A549 (cell line): Measurements from ENCODE around the gene PALLD. TPM values are rescaled to one million over a fixed set of nuclear protein-coding genes. Genes with fewer than 3 reads are reported as not detected.

ENCODE experiments used
- ATAC-seq, 2 experiments: fragments of 200-7000 bp in 1 of 2; fragments of >200 bp in 1 of 2; cut with Nextera tagmentation in 1 of 2; cut with Tn5 transposase in 1 of 2; 3 replicates each; pipeline versions ENCODE4 v1.8.0 to v1.9.1; 2018 to 2020; ENCODE audit warnings: mild to moderate bottlenecking in 1 of 2, moderate library complexity in 1 of 2
- CTCF ChIA-PET: fragments of 300-600 bp; sonication (Branson Sonifier 250); formaldehyde crosslinking; extraction: SDS; loops from one replicate; lab custom pipeline; 2021; ENCODE audit warnings: antibody characterized with exemption, inconsistent platforms; lab: Yijun Ruan, JAX
- POLR2A ChIA-PET: fragments of 350-600 bp; formaldehyde crosslinking; extraction: SDS; loops from one replicate; lab custom pipeline; 2021; ENCODE audit warnings: antibody characterized with exemption, inconsistent platforms; lab: Yijun Ruan, JAX
- DNase-seq, 2 experiments: peaks; one replicate each; pipeline versions ENCODE4 v3.0.0 to v3.0.0-alpha.2; 2011 to 2016; ENCODE audit warnings: low read depth in 1 of 2, low spot score in 1 of 2
- FAIRE-seq: peaks from 2 replicates; lab custom pipeline; 2011; peaks lifted over from hg19 to GRCh38; lab: Jason Lieb, UNC
- H3K27ac ChIP-seq, 2 experiments: fragments of >200 bp; sonication (Bioruptor Twin); formaldehyde crosslinking; 3 replicates each; pipeline ENCODE4 v1.5.1; 2016 to 2017
- H3K4me1 ChIP-seq: fragments of >200 bp; sonication (Bioruptor Twin); formaldehyde crosslinking; 3 replicates; pipeline ENCODE4 v1.6.1; 2016
- H3K4me2 ChIP-seq: fragments of >200 bp; sonication (Bioruptor Twin); formaldehyde crosslinking; 3 replicates; pipeline ENCODE4 v1.6.1; 2016
- H3K4me3 ChIP-seq: fragments of >200 bp; sonication (Bioruptor Twin); formaldehyde crosslinking; 3 replicates; pipeline ENCODE4 v1.5.1; 2016
- H3K9me3 ChIP-seq: fragments of >200 bp; sonication (Bioruptor Twin); formaldehyde crosslinking; 3 replicates; pipeline ENCODE4 v1.6.1; 2016
- CEBPB ChIP-seq, 2 experiments: fragments of >200 bp in 1 of 2; sonication (Bioruptor Twin) in 1 of 2; formaldehyde crosslinking in 1 of 2; IDR thresholded peaks; 2 replicates each; pipeline ENCODE4 v1.6.1; 2012 to 2016
- CHD2 ChIP-seq: fragments of 150-350 bp; IDR thresholded peaks from 2 replicates; pipeline ENCODE4 v1.6.1; 2014; ENCODE audit warnings: low read length; ENCODE audit not compliant: partially characterized antibody
- CHD4 ChIP-seq: fragments of 200-600 bp; sonication (generic); IDR thresholded peaks from 2 replicates; pipeline ENCODE4 v1.6.1; 2016; ENCODE audit warnings: antibody characterized with exemption, mild to moderate bottlenecking, borderline replicate concordance
- EHMT2 ChIP-seq: fragments of 200-600 bp; sonication (generic); IDR thresholded peaks from 2 replicates; pipeline ENCODE4 v1.6.1; 2016; ENCODE audit warnings: antibody characterized with exemption, low read depth, mild to moderate bottlenecking, moderate library complexity
- EP300 ChIP-seq, 2 experiments: fragments of >200 bp; sonication (Bioruptor Twin); formaldehyde crosslinking; IDR thresholded peaks; 2 replicates in 1 of 2; 3 replicates in 1 of 2; pipeline ENCODE4 v1.6.1; 2016 to 2017
- FOXS1 ChIP-seq: fragments of 250-450 bp; sonication (Bioruptor Pico); IDR thresholded peaks from 2 replicates; pipeline ENCODE4 v1.5.0; 2020; ENCODE audit warnings: mild to moderate bottlenecking, moderate library complexity
- GATA3 ChIP-seq: IDR thresholded peaks from 2 replicates; pipeline ENCODE4 v1.6.1; 2012; ENCODE audit warnings: borderline replicate concordance
- HEYL ChIP-seq: fragments of 250-450 bp; sonication (Bioruptor Pico); IDR thresholded peaks from 2 replicates; pipeline ENCODE4 v1.8.0; 2021; ENCODE audit warnings: mild to moderate bottlenecking, moderate library complexity
- HOXB13 ChIP-seq: fragments of 250-450 bp; sonication (Bioruptor Pico); IDR thresholded peaks from 2 replicates; pipeline ENCODE4 v1.5.0; 2020; ENCODE audit warnings: low read depth, mild to moderate bottlenecking, moderate library complexity
- NFE2L2 ChIP-seq: fragments of 150-350 bp; conservative IDR thresholded peaks from 2 replicates; pipeline ENCODE4 v1.6.1; 2014; ENCODE audit warnings: low read length
- POLR2AphosphoS2 ChIP-seq: conservative IDR thresholded peaks from 2 replicates; pipeline ENCODE4 v1.6.1; 2012; ENCODE audit warnings: low read length, improper control_type of control experiment, inconsistent platforms
- RARB ChIP-seq: fragments of 250-450 bp; sonication (Bioruptor Pico); IDR thresholded peaks from 2 replicates; pipeline ENCODE4 v1.8.0; 2021; ENCODE audit warnings: mild to moderate bottlenecking, moderate library complexity
- RCOR1 ChIP-seq: fragments of 150-350 bp; IDR thresholded peaks from 2 replicates; pipeline ENCODE4 v1.6.1; 2014; ENCODE audit warnings: antibody characterized with exemption, low read length, low read depth
- RNF2 ChIP-seq: fragments of 200-600 bp; sonication (generic); IDR thresholded peaks from 2 replicates; pipeline ENCODE4 v1.6.1; 2016; ENCODE audit warnings: low read depth, mild to moderate bottlenecking, antibody characterized with exemption, moderate library complexity, borderline replicate concordance
- ZSCAN20 ChIP-seq: fragments of 250-450 bp; sonication (Bioruptor Pico); IDR thresholded peaks from 2 replicates; pipeline ENCODE4 v1.8.0; 2022; ENCODE audit warnings: mild to moderate bottlenecking, moderate library complexity
- WGBS: methylation state at CpG from one replicate; pipeline ENCODE4 v1.1.6; 2017; ENCODE audit errors: missing lambda C conversion rate; 5-methylcytosine and 5-hydroxymethylcytosine counted together
- polyA plus RNA-seq, 4 experiments: library from polyadenylated mRNA; depleted of rRNA in 3 of 4; stranded (reverse); fragments of >200 nt; fragmentation: RNase III in 1 of 4; extraction: RNeasy Plus Mini Kit Qiagen cat#74134 plus additional on column Dnase treatment in 1 of 4; gene quantifications; 2 replicates in 3 of 4; 3 replicates in 1 of 4; pipeline ENCODE4 v1.2.3, GENCODE V29; 2011 to 2017
- TF ChIP-seq, protein P1 (sequence below): IDR thresholded peaks from 2 replicates; pipeline ENCODE4 v1.6.1; 2012
- TF ChIP-seq, protein P2 (sequence below): IDR thresholded peaks from 2 replicates; pipeline ENCODE4 v1.6.1; 2012; ENCODE audit warnings: low read depth, borderline replicate concordance
- TF ChIP-seq, protein P3 (sequence below): fragments of >200 bp; sonication (Bioruptor Twin); formaldehyde crosslinking; IDR thresholded peaks from 3 replicates; pipeline ENCODE4 v1.5.1; 2016
- TF ChIP-seq, protein P4 (sequence below): fragments of 250-450 bp; sonication (Bioruptor Pico); IDR thresholded peaks from 2 replicates; pipeline ENCODE4 v1.5.0; 2020; ENCODE audit warnings: low read depth, mild to moderate bottlenecking, moderate library complexity
- TF ChIP-seq, protein P5 (sequence below): IDR thresholded peaks from 2 replicates; pipeline ENCODE4 v1.6.1; 2012
- TF ChIP-seq, protein P6 (sequence below): fragments of >200 bp; sonication (Bioruptor Twin); formaldehyde crosslinking; IDR thresholded peaks from 2 replicates; pipeline ENCODE4 v1.6.1; 2016

The PALLD gene
- polyA plus RNA-seq, 2 of the 4 experiments (the other 2 are of a cell fraction) = 88.8 to 113 TPM

DNA sequence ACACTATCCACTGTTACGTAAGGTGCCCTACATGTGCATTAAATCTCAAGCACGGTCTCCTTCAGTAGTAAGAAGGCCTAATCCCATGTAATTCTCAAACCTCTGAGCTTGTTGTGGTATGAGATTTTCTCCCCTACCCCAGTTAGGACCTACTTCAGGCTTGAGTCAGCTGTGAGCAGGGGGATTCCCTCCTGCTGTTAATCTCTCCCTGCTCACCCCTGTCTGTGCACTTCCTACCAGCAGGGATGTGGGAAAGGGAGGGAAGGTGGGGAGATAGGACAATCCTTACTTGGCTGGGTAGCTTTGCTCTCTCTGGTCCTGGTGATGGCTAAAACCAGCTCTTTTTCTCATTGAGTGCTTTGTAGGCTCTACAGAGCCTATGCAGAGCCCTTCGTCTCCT, 60.8 kb downstream of the PALLD start:
- POLR2A ChIA-PET = no interaction called here
- no peak for FAIRE-seq
- CTCF ChIA-PET = no interaction called here

DNA sequence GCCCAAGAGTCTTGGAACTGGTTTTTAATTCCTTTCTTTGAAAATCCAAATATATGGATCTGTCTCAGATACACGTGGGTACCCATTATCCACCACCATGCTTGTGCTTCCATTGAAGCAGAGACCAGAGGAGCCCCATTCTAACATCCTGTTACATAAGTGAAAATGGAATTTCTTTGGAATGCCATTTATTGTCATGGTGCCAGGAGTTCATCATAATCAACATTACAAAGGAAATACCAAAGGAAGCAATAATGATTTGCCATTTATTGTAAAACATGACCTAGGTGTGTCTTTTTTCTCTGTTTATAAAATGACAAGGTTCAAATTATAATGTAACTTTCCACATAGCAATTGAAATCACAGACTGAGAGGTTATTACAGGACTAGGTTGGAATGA, 61.7 kb downstream of the PALLD start:
- DNase-seq (peak in 1 of 2 experiments; percentile 50), FAIRE-seq (no peak), ATAC-seq (peak in 1 of 2 experiments; percentile 29; a peak in 2 of 6 replicates)
- ChIA-PET POLR2A (no interaction called here), CTCF (no interaction called here)
- no peak overlapping the region for H3K4me3 ChIP-seq
- peak overlapping the region; percentile 45 for H3K4me2 ChIP-seq
- TF ChIP-seq GATA3 (peak; percentile 40; the same call in 1 of the 2 replicates), CEBPB (IDR thresholded peaks at IDR 0.05) (no peak), ZSCAN20 (CRISPR knock-in tag) (no peak)
- TF ChIP-seq, protein P1, sequence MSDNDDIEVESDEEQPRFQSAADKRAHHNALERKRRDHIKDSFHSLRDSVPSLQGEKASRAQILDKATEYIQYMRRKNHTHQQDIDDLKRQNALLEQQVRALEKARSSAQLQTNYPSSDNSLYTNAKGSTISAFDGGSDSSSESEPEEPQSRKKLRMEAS = peak; percentile 70
- TF ChIP-seq, protein P2, sequence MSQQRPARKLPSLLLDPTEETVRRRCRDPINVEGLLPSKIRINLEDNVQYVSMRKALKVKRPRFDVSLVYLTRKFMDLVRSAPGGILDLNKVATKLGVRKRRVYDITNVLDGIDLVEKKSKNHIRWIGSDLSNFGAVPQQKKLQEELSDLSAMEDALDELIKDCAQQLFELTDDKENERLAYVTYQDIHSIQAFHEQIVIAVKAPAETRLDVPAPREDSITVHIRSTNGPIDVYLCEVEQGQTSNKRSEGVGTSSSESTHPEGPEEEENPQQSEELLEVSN = 0 out of 2 replicates have a peak, but pooled peaks have one; percentile 20
- peaks cover 56% of the 10 kb centered on the region for H3K4me1 ChIP-seq
- no peaks in the 10 kb centered on the region for H3K9me3 ChIP-seq
- H3K27ac ChIP-seq = peak overlapping the region; percentile 52 to 83
- 13% methylated on average over 1 of the region's 1 CpG for WGBS

More for the DNA sequence above, 60.8 kb downstream of the PALLD start:
- H3K9me3 ChIP-seq = no peaks in the 10 kb centered on the region
- peak overlapping the region; percentile 52 to 83 for H3K27ac ChIP-seq
- no peak overlapping the region for H3K4me3 ChIP-seq
- DNase-seq (no peak), ATAC-seq (peak in 1 of 2 experiments; percentile 14; a peak in 1 of 6 replicates)
- WGBS = 92% methylated on average over 3 of the region's 3 CpGs
- H3K4me1 ChIP-seq = peaks cover 51% of the 10 kb centered on the region
- H3K4me2 ChIP-seq = no peak overlapping the region
- no peak for TF ChIP-seq RNF2
- no peak for TF ChIP-seq RCOR1
- TF ChIP-seq, protein P3, sequence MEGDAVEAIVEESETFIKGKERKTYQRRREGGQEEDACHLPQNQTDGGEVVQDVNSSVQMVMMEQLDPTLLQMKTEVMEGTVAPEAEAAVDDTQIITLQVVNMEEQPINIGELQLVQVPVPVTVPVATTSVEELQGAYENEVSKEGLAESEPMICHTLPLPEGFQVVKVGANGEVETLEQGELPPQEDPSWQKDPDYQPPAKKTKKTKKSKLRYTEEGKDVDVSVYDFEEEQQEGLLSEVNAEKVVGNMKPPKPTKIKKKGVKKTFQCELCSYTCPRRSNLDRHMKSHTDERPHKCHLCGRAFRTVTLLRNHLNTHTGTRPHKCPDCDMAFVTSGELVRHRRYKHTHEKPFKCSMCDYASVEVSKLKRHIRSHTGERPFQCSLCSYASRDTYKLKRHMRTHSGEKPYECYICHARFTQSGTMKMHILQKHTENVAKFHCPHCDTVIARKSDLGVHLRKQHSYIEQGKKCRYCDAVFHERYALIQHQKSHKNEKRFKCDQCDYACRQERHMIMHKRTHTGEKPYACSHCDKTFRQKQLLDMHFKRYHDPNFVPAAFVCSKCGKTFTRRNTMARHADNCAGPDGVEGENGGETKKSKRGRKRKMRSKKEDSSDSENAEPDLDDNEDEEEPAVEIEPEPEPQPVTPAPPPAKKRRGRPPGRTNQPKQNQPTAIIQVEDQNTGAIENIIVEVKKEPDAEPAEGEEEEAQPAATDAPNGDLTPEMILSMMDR = no peak
- no peak for TF ChIP-seq RARB (CRISPR knock-in tag)
- no peak for TF ChIP-seq CHD2
- TF ChIP-seq, protein P2 = no peak
- no peak for TF ChIP-seq NFE2L2
- no peak for TF ChIP-seq HOXB13 (CRISPR knock-in tag)
- TF ChIP-seq POLR2AphosphoS2 = no peak

DNA sequence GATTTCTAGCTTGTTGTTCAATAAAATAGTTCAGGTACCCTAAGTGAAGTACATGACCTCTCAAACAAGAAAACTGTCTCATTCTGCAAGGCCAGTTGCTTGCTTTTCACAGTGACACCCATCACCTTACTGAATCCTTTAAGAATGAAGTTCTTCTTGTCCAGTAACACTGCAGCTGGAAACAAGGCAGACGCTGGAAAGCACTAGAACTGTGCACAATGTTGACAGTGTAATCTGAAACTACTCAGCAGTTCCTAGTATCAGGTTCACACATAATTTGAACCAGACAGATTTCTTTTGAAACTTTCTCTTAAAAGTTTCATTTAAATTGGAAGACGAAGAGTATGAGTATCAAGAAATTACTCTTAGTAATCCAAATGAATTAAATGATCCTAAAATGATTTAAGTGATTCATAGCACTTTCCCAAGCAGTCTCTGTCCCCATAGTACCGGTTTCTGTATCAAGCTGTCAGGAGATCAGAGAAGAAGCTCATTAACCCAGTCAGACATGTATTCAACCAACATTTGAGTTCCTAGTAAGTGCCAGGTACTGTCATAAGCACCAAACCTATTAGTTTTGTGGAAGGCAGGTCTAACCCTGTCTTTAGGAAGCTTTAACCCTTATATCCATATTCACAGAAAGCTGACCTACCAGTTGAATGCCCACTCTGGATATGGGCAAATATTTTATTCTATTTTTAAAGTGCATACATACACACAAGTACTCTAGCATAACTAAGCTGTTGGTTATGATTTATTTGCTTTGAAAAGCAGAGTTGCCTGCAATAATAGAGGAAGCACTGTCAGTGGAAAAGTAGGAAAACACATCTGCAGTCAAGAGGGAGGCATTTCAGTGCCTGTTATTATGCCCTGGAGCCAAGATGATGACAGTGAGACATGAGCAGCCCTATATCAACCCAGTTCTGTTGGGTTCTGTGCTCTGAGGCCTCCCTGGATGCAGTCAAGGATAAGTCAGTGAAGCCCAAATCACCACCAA, 63.6 kb downstream of the PALLD start:
- Histone ChIP-seq H3K9me3 (no peaks in the 10 kb centered on the region), H3K4me2 (peak overlapping the region; percentile 45), H3K27ac (peak overlapping the region; percentile 45 to 81), H3K4me3 (no peak overlapping the region), H3K4me1 (peaks cover 63% of the 10 kb centered on the region)
- WGBS = 35% methylated on average over 3 of the region's 3 CpGs
- DNase-seq (no peak), FAIRE-seq (no peak), ATAC-seq (peak in 1 of 2 experiments; percentile 53; a peak in 4 of 6 replicates)
- ChIA-PET POLR2A (no interaction called here), CTCF (interaction anchor here (0.6 to 3.1 kb wide), 4 partner anchors 9 to 204 kb away, joined by 3 to 16 read pairs (median 5); no protein-coding TSS in a partner anchor)
- TF ChIP-seq HEYL (CRISPR knock-in tag) = no peak
- TF ChIP-seq EP300 (IDR thresholded peaks at IDR 0.05) = no peak
- no peak for TF ChIP-seq FOXS1 (CRISPR knock-in tag)
- TF ChIP-seq, protein P4, sequence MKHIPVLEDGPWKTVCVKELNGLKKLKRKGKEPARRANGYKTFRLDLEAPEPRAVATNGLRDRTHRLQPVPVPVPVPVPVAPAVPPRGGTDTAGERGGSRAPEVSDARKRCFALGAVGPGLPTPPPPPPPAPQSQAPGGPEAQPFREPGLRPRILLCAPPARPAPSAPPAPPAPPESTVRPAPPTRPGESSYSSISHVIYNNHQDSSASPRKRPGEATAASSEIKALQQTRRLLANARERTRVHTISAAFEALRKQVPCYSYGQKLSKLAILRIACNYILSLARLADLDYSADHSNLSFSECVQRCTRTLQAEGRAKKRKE (CRISPR knock-in tag) = no peak
- TF ChIP-seq EHMT2 = no peak
- no peak for TF ChIP-seq CHD4
- TF ChIP-seq, protein P5, sequence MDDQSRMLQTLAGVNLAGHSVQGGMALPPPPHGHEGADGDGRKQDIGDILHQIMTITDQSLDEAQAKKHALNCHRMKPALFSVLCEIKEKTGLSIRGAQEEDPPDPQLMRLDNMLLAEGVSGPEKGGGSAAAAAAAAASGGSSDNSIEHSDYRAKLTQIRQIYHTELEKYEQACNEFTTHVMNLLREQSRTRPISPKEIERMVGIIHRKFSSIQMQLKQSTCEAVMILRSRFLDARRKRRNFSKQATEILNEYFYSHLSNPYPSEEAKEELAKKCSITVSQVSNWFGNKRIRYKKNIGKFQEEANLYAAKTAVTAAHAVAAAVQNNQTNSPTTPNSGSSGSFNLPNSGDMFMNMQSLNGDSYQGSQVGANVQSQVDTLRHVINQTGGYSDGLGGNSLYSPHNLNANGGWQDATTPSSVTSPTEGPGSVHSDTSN = no peak
- TF ChIP-seq, protein P6, sequence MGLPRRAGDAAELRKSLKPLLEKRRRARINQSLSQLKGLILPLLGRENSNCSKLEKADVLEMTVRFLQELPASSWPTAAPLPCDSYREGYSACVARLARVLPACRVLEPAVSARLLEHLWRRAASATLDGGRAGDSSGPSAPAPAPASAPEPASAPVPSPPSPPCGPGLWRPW = no peak
